Measurements from ENCODE around the gene TRAF5. TPM values are rescaled to one million over a fixed set of nuclear protein-coding genes. Genes with fewer than 3 reads are reported as not detected.

TRAF5 gene
- total RNA-seq, 1 donor from 2014 or later, result 4.5 TPM

- H3K27ac Mint-ChIP-seq, result no peak overlapping the region
- peaks cover 14% of the 10 kb centered on the region for H3K4me1 Mint-ChIP-seq (ENCODE audit: low read depth)
Measured at GRCh38 chr1:211336775-211337174, 10.1 kb downstream of the TRAF5 start.

GRCh38 chr1:211337430-211338223 is 11.0 kb downstream of the TRAF5 start:
- Mint-ChIP-seq H3K4me3 (ENCODE audit: low read depth) (no peak overlapping the region), H3K9me3 (ENCODE audit: low read depth) (no peaks in the 10 kb centered on the region), H3K27ac (no peak overlapping the region), H3K4me1 (ENCODE audit: low read depth) (peaks cover 14% of the 10 kb centered on the region), H3K27me3 (peaks cover 3% of the 10 kb centered on the region), H3K36me3 (ENCODE audit: insufficient read depth) (no peaks in the 10 kb centered on the region)
- TF ChIP-seq CTCF (IDR thresholded peaks at IDR 0.05; ENCODE audit: unreplicated experiment), result no peak
- DNase-seq (ENCODE audit: low spot score, unreplicated experiment), result no peak

More at GRCh38 chr1:211336775-211337174, 10.1 kb downstream of the TRAF5 start:
- no peak for TF ChIP-seq CTCF (IDR thresholded peaks at IDR 0.05; ENCODE audit: unreplicated experiment)
- no peak for DNase-seq (ENCODE audit: low spot score, unreplicated experiment)
- H3K4me3 Mint-ChIP-seq (ENCODE audit: low read depth), result no peak overlapping the region
- no peaks in the 10 kb centered on the region for H3K9me3 Mint-ChIP-seq (ENCODE audit: low read depth)
- no peaks in the 10 kb centered on the region for H3K36me3 Mint-ChIP-seq (ENCODE audit: insufficient read depth)
- peaks cover 3% of the 10 kb centered on the region for H3K27me3 Mint-ChIP-seq

GRCh38 chr1:211338224-211338620 is 11.6 kb downstream of the TRAF5 start:
- peaks cover 3% of the 10 kb centered on the region for H3K27me3 Mint-ChIP-seq
- peaks cover 14% of the 10 kb centered on the region for H3K4me1 Mint-ChIP-seq (ENCODE audit: low read depth)
- TF ChIP-seq CTCF (IDR thresholded peaks at IDR 0.05; ENCODE audit: unreplicated experiment), result no peak
- no peak overlapping the region for H3K27ac Mint-ChIP-seq
- H3K36me3 Mint-ChIP-seq (ENCODE audit: insufficient read depth), result no peaks in the 10 kb centered on the region
- no peak overlapping the region for H3K4me3 Mint-ChIP-seq (ENCODE audit: low read depth)
- no peak for DNase-seq (ENCODE audit: low spot score, unreplicated experiment)
- H3K9me3 Mint-ChIP-seq (ENCODE audit: low read depth), result no peaks in the 10 kb centered on the region

- no peak overlapping the region for H3K27ac Mint-ChIP-seq
- no peak overlapping the region for H3K4me3 Mint-ChIP-seq (ENCODE audit: low read depth)
- H3K27me3 Mint-ChIP-seq, result peaks cover 3% of the 10 kb centered on the region
- no peak for DNase-seq (ENCODE audit: low spot score, unreplicated experiment)
- no peak for TF ChIP-seq CTCF (IDR thresholded peaks at IDR 0.05; ENCODE audit: unreplicated experiment)
- peaks cover 11% of the 10 kb centered on the region for H3K4me1 Mint-ChIP-seq (ENCODE audit: low read depth)
- no peaks in the 10 kb centered on the region for H3K36me3 Mint-ChIP-seq (ENCODE audit: insufficient read depth)
- H3K9me3 Mint-ChIP-seq (ENCODE audit: low read depth), result no peaks in the 10 kb centered on the region
Measured at GRCh38 chr1:211339631-211340041, 13.0 kb downstream of the TRAF5 start.

GRCh38 chr1:211340622-211341507 is 14.2 kb downstream of the TRAF5 start:
- H3K27ac Mint-ChIP-seq, result no peak overlapping the region

More at GRCh38 chr1:211340622-211341507, 14.2 kb downstream of the TRAF5 start:
- Mint-ChIP-seq H3K27me3 (peaks cover 3% of the 10 kb centered on the region), H3K36me3 (ENCODE audit: insufficient read depth) (no peaks in the 10 kb centered on the region), H3K4me1 (ENCODE audit: low read depth) (peaks cover 6% of the 10 kb centered on the region), H3K9me3 (ENCODE audit: low read depth) (no peaks in the 10 kb centered on the region), H3K4me3 (ENCODE audit: low read depth) (no peak overlapping the region)
- TF ChIP-seq CTCF (IDR thresholded peaks at IDR 0.05; ENCODE audit: unreplicated experiment), result no peak
- DNase-seq (ENCODE audit: low spot score, unreplicated experiment), result no peak

Measured in progenitor cell of endocrine pancreas (in vitro differentiated cells).